ENCODE data around the gene BAZ1B.

- TF ChIP-seq ZFP3 (CRISPR knock-in tag; IDR thresholded peaks at IDR 0.05), result no peak
- TF ChIP-seq SNAI2 (CRISPR knock-in tag; IDR thresholded peaks at IDR 0.05), result no peak
- TF ChIP-seq ZFP30 (CRISPR knock-in tag; IDR thresholded peaks at IDR 0.05), result no peak
- no peak for TF ChIP-seq CREB5 (CRISPR knock-in tag; IDR thresholded peaks at IDR 0.05; ENCODE audit: low read depth)
- no peak for TF ChIP-seq PATZ1 (CRISPR knock-in tag; IDR thresholded peaks at IDR 0.05; ENCODE audit: borderline replicate concordance)
- no peak for TF ChIP-seq ZNF70 (CRISPR knock-in tag; IDR thresholded peaks at IDR 0.05)
Observed at GRCh38 chr7:73429215-73429614, 92.9 kb downstream of the BAZ1B start.

Measured in SK-N-SH treated with all-trans-retinoic acid at 6 μM for 48 hours (cell line).